Measurements from ENCODE around the gene TMEM184C. TPM values are rescaled to one million over a fixed set of nuclear protein-coding genes. Genes with fewer than 3 reads are reported as not detected.

The TMEM184C gene
- total RNA-seq, 4 donors from 2014 or later: 22.2 to 33.2 (median 24.4) TPM

- Histone ChIP-seq H3K27me3 (no peaks in the 10 kb centered on the region), H3K4me1 (peaks cover 0 to 36% (median 2%) of the 10 kb centered on the region in 4 donors), H3K9me3 (no peaks in the 10 kb centered on the region), H3K4me3 (no peak overlapping the region), H3K27ac (no peak overlapping the region), H3K36me3 (no peaks in the 10 kb centered on the region)
- no peak for TF ChIP-seq CTCF (IDR thresholded peaks at IDR 0.05)
- TF ChIP-seq EP300 (IDR thresholded peaks at IDR 0.05): no peak
- no peak for TF ChIP-seq POLR2A (IDR thresholded peaks at IDR 0.05)
- DNase-seq (ENCODE audit: low spot score in 2 of 2): no peak
Observed at GRCh38 chr4:147591106-147591505, 26.1 kb upstream of the TMEM184C start.

- WGBS, 2 donors: 61 to 74% methylated on average over 5 of the region's 5 CpGs
- TF ChIP-seq EP300 (IDR thresholded peaks at IDR 0.05): no peak
- no peak for TF ChIP-seq POLR2A (IDR thresholded peaks at IDR 0.05)
- no peaks in the 10 kb centered on the region for H3K27me3 ChIP-seq
- peaks cover 0 to 16% (median 2%) of the 10 kb centered on the region in 4 donors for H3K4me1 ChIP-seq
- no peak for DNase-seq (ENCODE audit: low spot score in 2 of 2)
- no peak overlapping the region for H3K27ac ChIP-seq
- no peaks in the 10 kb centered on the region for H3K9me3 ChIP-seq
- H3K36me3 ChIP-seq: no peaks in the 10 kb centered on the region
- H3K4me3 ChIP-seq: no peak overlapping the region
Observed at GRCh38 chr4:147594107-147594506, 23.1 kb upstream of the TMEM184C start.

DNA sequence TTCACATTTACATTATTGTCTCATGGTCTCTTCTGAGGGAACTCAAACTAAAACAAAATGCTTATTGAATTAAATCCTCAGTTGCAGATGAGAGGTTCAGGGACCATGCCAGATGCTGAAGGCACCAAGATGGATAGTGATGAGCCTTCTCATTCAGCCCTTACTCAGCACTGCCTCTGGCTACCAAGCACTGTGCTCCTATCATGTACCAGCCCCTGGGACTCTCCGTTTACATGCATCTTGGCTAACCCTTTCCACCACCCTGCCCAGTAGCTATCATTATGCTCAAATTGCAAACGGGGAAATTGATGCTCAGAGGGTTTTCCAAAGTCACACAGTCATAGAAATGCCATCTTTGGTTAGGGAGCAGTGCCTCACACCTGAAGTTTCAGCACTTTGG, 22.6 kb upstream of the TMEM184C start:
- Histone ChIP-seq H3K27me3 (no peaks in the 10 kb centered on the region), H3K4me1 (peaks cover 0 to 11% (median 2%) of the 10 kb centered on the region in 4 donors), H3K4me3 (no peak overlapping the region), H3K9me3 (no peaks in the 10 kb centered on the region), H3K27ac (no peak overlapping the region), H3K36me3 (no peaks in the 10 kb centered on the region)
- WGBS, 2 donors: 79 to 86% methylated on average over 2 of the region's 2 CpGs
- DNase-seq (ENCODE audit: low spot score in 2 of 2): no peak
- TF ChIP-seq CTCF (IDR thresholded peaks at IDR 0.05) (no peak), EP300 (IDR thresholded peaks at IDR 0.05) (no peak), POLR2A (IDR thresholded peaks at IDR 0.05) (no peak)

DNA sequence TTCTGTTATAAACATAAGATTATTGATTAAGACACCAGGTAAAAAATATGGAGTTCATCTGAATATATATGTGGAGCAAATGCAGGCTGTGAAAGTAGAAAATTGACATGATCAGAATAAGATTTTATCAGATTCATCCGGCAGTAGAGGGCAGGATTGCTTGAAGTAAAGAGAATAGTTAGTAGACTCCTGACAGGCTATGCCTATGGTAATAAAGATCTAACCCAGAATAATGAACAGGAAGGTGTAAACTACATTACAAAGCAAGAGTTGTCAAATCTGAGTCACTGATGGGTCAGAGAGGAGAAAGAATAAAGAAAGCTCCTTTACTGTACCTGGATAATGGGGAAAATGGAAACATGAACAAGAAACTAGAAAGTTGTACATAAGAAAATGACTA, 20.8 kb upstream of the TMEM184C start:
- no peak overlapping the region for H3K27ac ChIP-seq
- TF ChIP-seq POLR2A (IDR thresholded peaks at IDR 0.05) (no peak), EP300 (IDR thresholded peaks at IDR 0.05) (no peak), CTCF (IDR thresholded peaks at IDR 0.05) (no peak)
- WGBS, 2 donors: 58 to 62% methylated on average over 1 of the region's 1 CpG

DNA sequence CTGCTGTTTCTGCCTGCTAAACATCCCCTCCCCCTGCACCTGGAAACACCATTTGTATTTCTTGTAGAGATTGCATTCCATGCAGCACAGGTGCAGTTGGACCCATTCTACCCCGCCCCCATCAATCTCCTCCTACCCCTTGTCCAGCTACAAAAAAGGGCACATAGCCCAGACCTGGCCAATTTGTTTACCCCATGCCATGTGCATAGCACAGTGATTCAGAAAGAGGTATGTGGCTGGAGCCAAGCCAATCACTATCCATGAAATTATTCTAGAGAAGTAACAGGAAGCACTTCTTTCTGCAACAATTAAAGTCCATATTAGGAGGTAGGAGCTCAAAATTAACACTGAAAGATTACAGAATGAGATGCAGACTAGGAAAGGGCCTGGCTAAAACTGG, 20.2 kb upstream of the TMEM184C start:
- no peaks in the 10 kb centered on the region for H3K9me3 ChIP-seq
- TF ChIP-seq POLR2A (IDR thresholded peaks at IDR 0.05): no peak
- TF ChIP-seq EP300 (IDR thresholded peaks at IDR 0.05): no peak
- no peak for TF ChIP-seq CTCF (IDR thresholded peaks at IDR 0.05)
- 46 to 57% methylated on average over 1 of the region's 1 CpG for WGBS, 2 donors
- no peaks in the 10 kb centered on the region for H3K4me1 ChIP-seq
- no peaks in the 10 kb centered on the region for H3K27me3 ChIP-seq
- H3K4me3 ChIP-seq: no peak overlapping the region
- no peak for DNase-seq (ENCODE audit: low spot score in 2 of 2)
- no peak overlapping the region for H3K27ac ChIP-seq
- H3K36me3 ChIP-seq: no peaks in the 10 kb centered on the region

More for the DNA sequence above, 20.8 kb upstream of the TMEM184C start:
- H3K9me3 ChIP-seq: no peaks in the 10 kb centered on the region
- no peaks in the 10 kb centered on the region for H3K4me1 ChIP-seq
- no peaks in the 10 kb centered on the region for H3K36me3 ChIP-seq
- H3K4me3 ChIP-seq: no peak overlapping the region
- DNase-seq (ENCODE audit: low spot score in 2 of 2): no peak
- H3K27me3 ChIP-seq: no peaks in the 10 kb centered on the region

GRCh38 chr4:147597561-147597960, 19.6 kb upstream of the TMEM184C start:
- Histone ChIP-seq H3K9me3 (no peaks in the 10 kb centered on the region), H3K27ac (no peak overlapping the region), H3K4me3 (no peak overlapping the region), H3K4me1 (no peaks in the 10 kb centered on the region), H3K36me3 (no peaks in the 10 kb centered on the region), H3K27me3 (no peaks in the 10 kb centered on the region)
- TF ChIP-seq EP300 (IDR thresholded peaks at IDR 0.05): no peak
- TF ChIP-seq POLR2A (IDR thresholded peaks at IDR 0.05): no peak
- no peak for TF ChIP-seq CTCF (IDR thresholded peaks at IDR 0.05)
- no peak for DNase-seq (ENCODE audit: low spot score in 2 of 2)
- 74 to 78% methylated on average over 2 of the region's 2 CpGs for WGBS, 2 donors
